ENCODE measurements around the gene C3orf20.

Gene C3orf20

GRCh38 chr3:14650193-14650592 lies 24.7 kb upstream of the C3orf20 start:
- no peak for DNase-seq (ENCODE audit: low read depth)

- peak; percentile 97 for DNase-seq (ENCODE audit: low read depth)
Observed at GRCh38 chr3:14651440-14652251, 23.3 kb upstream of the C3orf20 start, which contains the start of gene CCDC174. TSS of gene CCDC174 (plus strand) at chr3:14651762. CDS start at chr3:14651837, 75 bp downstream.

GRCh38 chr3:14652360-14652907 lies 22.5 kb upstream of the C3orf20 start:
- DNase-seq (ENCODE audit: low read depth) = peak; percentile 8

GRCh38 chr3:14657579-14657978 lies 17.4 kb upstream of the C3orf20 start:
- no peak for DNase-seq (ENCODE audit: low read depth)

- no peak for DNase-seq (ENCODE audit: low read depth)
Observed at GRCh38 chr3:14658978-14659377, 16.0 kb upstream of the C3orf20 start.

GRCh38 chr3:14660942-14661341 lies 14.0 kb upstream of the C3orf20 start:
- DNase-seq (ENCODE audit: low read depth) = no peak

GRCh38 chr3:14663396-14664135 lies 11.4 kb upstream of the C3orf20 start:
- DNase-seq (ENCODE audit: low read depth) = no peak

- DNase-seq (ENCODE audit: low read depth) = no peak
Observed at GRCh38 chr3:14664170-14664569, 10.8 kb upstream of the C3orf20 start.

- no peak for DNase-seq (ENCODE audit: low read depth)
Observed at GRCh38 chr3:14672588-14672987, 2.4 kb upstream of the C3orf20 start.

- DNase-seq (ENCODE audit: low read depth) = no peak
Observed at GRCh38 chr3:14676881-14677280, 1.9 kb downstream of the C3orf20 start.

- DNase-seq (ENCODE audit: low read depth) = no peak
Observed at GRCh38 chr3:14678015-14678503, 3.1 kb downstream of the C3orf20 start.

- no peak for DNase-seq (ENCODE audit: low read depth)
Observed at GRCh38 chr3:14680115-14680514, 5.2 kb downstream of the C3orf20 start.

GRCh38 chr3:14680716-14681115 lies 5.8 kb downstream of the C3orf20 start:
- DNase-seq (ENCODE audit: low read depth) = no peak

- DNase-seq (ENCODE audit: low read depth) = no peak
Observed at GRCh38 chr3:14684447-14684846, 9.5 kb downstream of the C3orf20 start.

GRCh38 chr3:14685179-14685578 lies 10.2 kb downstream of the C3orf20 start:
- DNase-seq (ENCODE audit: low read depth) = no peak

GRCh38 chr3:14687360-14687759 lies 12.4 kb downstream of the C3orf20 start:
- no peak for DNase-seq (ENCODE audit: low read depth)

- no peak for DNase-seq (ENCODE audit: low read depth)
Observed at GRCh38 chr3:14688525-14688924, 13.6 kb downstream of the C3orf20 start.

- no peak for DNase-seq (ENCODE audit: low read depth)
Observed at GRCh38 chr3:14689247-14689980, 14.5 kb downstream of the C3orf20 start.

GRCh38 chr3:14691239-14691638 lies 16.3 kb downstream of the C3orf20 start:
- DNase-seq (ENCODE audit: low read depth) = no peak

GRCh38 chr3:14691719-14692118 lies 16.8 kb downstream of the C3orf20 start:
- DNase-seq (ENCODE audit: low read depth) = no peak

- DNase-seq (ENCODE audit: low read depth) = no peak
Observed at GRCh38 chr3:14698601-14699244, 23.8 kb downstream of the C3orf20 start.

GRCh38 chr3:14699643-14700042 lies 24.7 kb downstream of the C3orf20 start:
- DNase-seq (ENCODE audit: low read depth) = no peak
